SK-N-SH treated with all-trans-retinoic acid at 6 μM for 48 hours (cell line): Measurements from ENCODE around the gene CCDC73.

ENCODE experiments used
- ATAC-seq: fragments of 200-7000 bp; cut with Tn5 transposase; 3 replicates; pipeline ENCODE4 v1.9.1; 2020; ENCODE audit warnings: mild to moderate bottlenecking, moderate library complexity
- ARNTL ChIP-seq: fragments of 450-650 bp; formaldehyde crosslinking; IDR thresholded peaks from 2 replicates; pipeline ENCODE4 v1.5.0; 2020; ENCODE audit warnings: low read depth, mild to moderate bottlenecking, moderate library complexity, borderline replicate concordance
- BACH2 ChIP-seq: fragments of 250-450 bp; sonication (Bioruptor Pico); IDR thresholded peaks from 2 replicates; pipeline ENCODE4 v1.9.0; 2021; ENCODE audit warnings: mild to moderate bottlenecking, borderline replicate concordance
- CREB5 ChIP-seq: fragments of 250-450 bp; sonication (Bioruptor Pico); IDR thresholded peaks from 2 replicates; pipeline ENCODE4 v1.5.1; 2020; ENCODE audit warnings: low read depth, mild to moderate bottlenecking, moderate library complexity
- CSDC2 ChIP-seq: fragments of 250-450 bp; sonication (Bioruptor Pico); IDR thresholded peaks from 2 replicates; pipeline ENCODE4 v1.5.0; 2020; ENCODE audit warnings: mild to moderate bottlenecking, moderate library complexity
- CSRNP3 ChIP-seq: fragments of 250-450 bp; sonication (Bioruptor Pico); IDR thresholded peaks from 2 replicates; pipeline ENCODE4 v1.5.1; 2021; ENCODE audit warnings: mild to moderate bottlenecking, moderate library complexity
- ESRRG ChIP-seq: fragments of 250-450 bp; sonication (Bioruptor Pico); IDR thresholded peaks from 2 replicates; pipeline ENCODE4 v1.6.1; 2021; ENCODE audit warnings: mild to moderate bottlenecking
- GLIS3 ChIP-seq: fragments of 250-450 bp; sonication (Bioruptor Pico); IDR thresholded peaks from 2 replicates; pipeline ENCODE4 v1.5.0; 2020; ENCODE audit warnings: mild to moderate bottlenecking, moderate library complexity
- ISL1 ChIP-seq: fragments of 250-450 bp; sonication (Bioruptor Pico); IDR thresholded peaks from 2 replicates; pipeline ENCODE4 v2.1.2; 2022; ENCODE audit warnings: mild to moderate bottlenecking, moderate library complexity
- OSR1 ChIP-seq: fragments of 250-450 bp; sonication (Bioruptor Pico); IDR thresholded peaks from 2 replicates; pipeline ENCODE4 v1.8.0; 2022; ENCODE audit warnings: moderate library complexity, mild to moderate bottlenecking, inconsistent platforms
- PATZ1 ChIP-seq: fragments of 250-450 bp; sonication (Bioruptor Pico); IDR thresholded peaks from 2 replicates; pipeline ENCODE4 v1.8.0; 2020; ENCODE audit warnings: mild to moderate bottlenecking, moderate library complexity, borderline replicate concordance
- PPARA ChIP-seq: fragments of 250-450 bp; sonication (Bioruptor Pico); IDR thresholded peaks from 2 replicates; pipeline ENCODE4 v1.5.0; 2020; ENCODE audit warnings: mild to moderate bottlenecking, borderline replicate concordance
- RARB ChIP-seq: fragments of 250-450 bp; sonication (Bioruptor Pico); IDR thresholded peaks from 2 replicates; pipeline ENCODE4 v1.8.0; 2021; ENCODE audit warnings: mild to moderate bottlenecking, moderate library complexity
- SNAI2 ChIP-seq: fragments of 250-450 bp; sonication (Bioruptor Pico); IDR thresholded peaks from 2 replicates; pipeline ENCODE4 v1.5.0; 2020; ENCODE audit warnings: mild to moderate bottlenecking, moderate library complexity
- TCF4 ChIP-seq: fragments of 250-450 bp; sonication (Bioruptor Pico); IDR thresholded peaks from 2 replicates; pipeline ENCODE4 v1.8.0; 2021; ENCODE audit warnings: mild to moderate bottlenecking, moderate library complexity, borderline replicate concordance
- TOX ChIP-seq: fragments of 250-450 bp; sonication (Bioruptor Pico); IDR thresholded peaks from 2 replicates; pipeline ENCODE4 v1.8.0; 2021; ENCODE audit warnings: mild to moderate bottlenecking, moderate library complexity, borderline replicate concordance
- ZC3H10 ChIP-seq: fragments of 250-450 bp; sonication (Bioruptor Pico); IDR thresholded peaks from 2 replicates; pipeline ENCODE4 v1.5.1; 2021; ENCODE audit warnings: mild to moderate bottlenecking, moderate library complexity
- ZFP3 ChIP-seq: fragments of 250-450 bp; sonication (Bioruptor Pico); IDR thresholded peaks from 2 replicates; pipeline ENCODE4 v1.5.0; 2020; ENCODE audit warnings: mild to moderate bottlenecking, moderate library complexity
- ZFP30 ChIP-seq: fragments of 450-650 bp; formaldehyde crosslinking; IDR thresholded peaks from 2 replicates; pipeline ENCODE4 v1.5.0; 2022; ENCODE audit warnings: mild to moderate bottlenecking, moderate library complexity
- ZNF565 ChIP-seq: fragments of 450-650 bp; formaldehyde crosslinking; conservative IDR thresholded peaks from 2 replicates; pipeline ENCODE4 v1.5.0; 2020; ENCODE audit warnings: low read depth, mild to moderate bottlenecking, moderate library complexity
- ZNF70 ChIP-seq: fragments of 450-650 bp; formaldehyde crosslinking; IDR thresholded peaks from 2 replicates; pipeline ENCODE4 v1.5.0; 2020; ENCODE audit warnings: mild to moderate bottlenecking, moderate library complexity
- ZNF8 ChIP-seq: fragments of 450-650 bp; formaldehyde crosslinking; IDR thresholded peaks from 2 replicates; pipeline ENCODE4 v1.5.0; 2020; ENCODE audit warnings: mild to moderate bottlenecking, moderate library complexity
- TF ChIP-seq, protein P1 (sequence below): fragments of 250-450 bp; sonication (Bioruptor Pico); IDR thresholded peaks from 2 replicates; pipeline ENCODE4 v1.5.0; 2020; ENCODE audit warnings: mild to moderate bottlenecking, moderate library complexity

CCDC73 gene

GRCh38 chr11:32574421-32574820 is 220.0 kb downstream of the CCDC73 start:
- TF ChIP-seq ZC3H10 (no peak), BACH2 (CRISPR knock-in tag) (no peak), CSDC2 (CRISPR knock-in tag) (no peak), CREB5 (CRISPR knock-in tag) (no peak), RARB (CRISPR knock-in tag) (no peak), ZNF70 (CRISPR knock-in tag) (no peak), TOX (CRISPR knock-in tag) (no peak), ISL1 (no peak), ARNTL (CRISPR knock-in tag) (no peak), SNAI2 (no peak), GLIS3 (CRISPR knock-in tag) (no peak), ZFP3 (CRISPR knock-in tag) (no peak), PATZ1 (CRISPR knock-in tag) (no peak), ZNF565 (no peak), PPARA (no peak), CSRNP3 (no peak)
- no peak for ATAC-seq

GRCh38 chr11:32573228-32573627 is 221.2 kb downstream of the CCDC73 start:
- no peak for TF ChIP-seq ARNTL (CRISPR knock-in tag)
- no peak for TF ChIP-seq PPARA
- no peak for TF ChIP-seq ZFP30 (CRISPR knock-in tag)
- no peak for TF ChIP-seq ZNF8
- no peak for TF ChIP-seq BACH2 (CRISPR knock-in tag)
- no peak for TF ChIP-seq CREB5 (CRISPR knock-in tag)
- no peak for TF ChIP-seq GLIS3 (CRISPR knock-in tag)
- no peak for TF ChIP-seq TCF4 (CRISPR knock-in tag)
- no peak for TF ChIP-seq TOX (CRISPR knock-in tag)
- no peak for TF ChIP-seq SNAI2
- TF ChIP-seq ZNF565 = no peak
- TF ChIP-seq CSDC2 (CRISPR knock-in tag) = no peak
- TF ChIP-seq, protein P1, sequence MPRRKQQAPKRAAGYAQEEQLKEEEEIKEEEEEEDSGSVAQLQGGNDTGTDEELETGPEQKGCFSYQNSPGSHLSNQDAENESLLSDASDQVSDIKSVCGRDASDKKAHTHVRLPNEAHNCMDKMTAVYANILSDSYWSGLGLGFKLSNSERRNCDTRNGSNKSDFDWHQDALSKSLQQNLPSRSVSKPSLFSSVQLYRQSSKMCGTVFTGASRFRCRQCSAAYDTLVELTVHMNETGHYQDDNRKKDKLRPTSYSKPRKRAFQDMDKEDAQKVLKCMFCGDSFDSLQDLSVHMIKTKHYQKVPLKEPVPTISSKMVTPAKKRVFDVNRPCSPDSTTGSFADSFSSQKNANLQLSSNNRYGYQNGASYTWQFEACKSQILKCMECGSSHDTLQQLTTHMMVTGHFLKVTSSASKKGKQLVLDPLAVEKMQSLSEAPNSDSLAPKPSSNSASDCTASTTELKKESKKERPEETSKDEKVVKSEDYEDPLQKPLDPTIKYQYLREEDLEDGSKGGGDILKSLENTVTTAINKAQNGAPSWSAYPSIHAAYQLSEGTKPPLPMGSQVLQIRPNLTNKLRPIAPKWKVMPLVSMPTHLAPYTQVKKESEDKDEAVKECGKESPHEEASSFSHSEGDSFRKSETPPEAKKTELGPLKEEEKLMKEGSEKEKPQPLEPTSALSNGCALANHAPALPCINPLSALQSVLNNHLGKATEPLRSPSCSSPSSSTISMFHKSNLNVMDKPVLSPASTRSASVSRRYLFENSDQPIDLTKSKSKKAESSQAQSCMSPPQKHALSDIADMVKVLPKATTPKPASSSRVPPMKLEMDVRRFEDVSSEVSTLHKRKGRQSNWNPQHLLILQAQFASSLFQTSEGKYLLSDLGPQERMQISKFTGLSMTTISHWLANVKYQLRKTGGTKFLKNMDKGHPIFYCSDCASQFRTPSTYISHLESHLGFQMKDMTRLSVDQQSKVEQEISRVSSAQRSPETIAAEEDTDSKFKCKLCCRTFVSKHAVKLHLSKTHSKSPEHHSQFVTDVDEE = no peak
- ATAC-seq = no peak

GRCh38 chr11:32571039-32571438 is 223.4 kb downstream of the CCDC73 start:
- ATAC-seq = no peak
- TF ChIP-seq TCF4 (CRISPR knock-in tag) (no peak), TOX (CRISPR knock-in tag) (no peak), ARNTL (CRISPR knock-in tag) (no peak), ZNF565 (no peak), ZFP3 (CRISPR knock-in tag) (no peak), CREB5 (CRISPR knock-in tag) (no peak), ESRRG (CRISPR knock-in tag) (no peak), ISL1 (no peak), OSR1 (no peak), CSRNP3 (no peak), ZC3H10 (no peak), PATZ1 (CRISPR knock-in tag) (no peak), ZNF8 (no peak)
